HepG2 (cell line): ENCODE measurements around the gene FAM124B.

Experiments
- E2F1 ChIP-seq: sonication (generic); formaldehyde crosslinking; IDR thresholded peaks from 2 replicates; pipeline ENCODE4 v1.5.0; 2020; ENCODE audit warnings: missing genetic modification reagents
- HDAC2 ChIP-seq: sonication (generic); formaldehyde crosslinking; IDR thresholded peaks from 2 replicates; pipeline ENCODE4 v1.4.0; 2020; ENCODE audit warnings: missing genetic modification reagents
- HOXA9 ChIP-seq: sonication (generic); formaldehyde crosslinking; IDR thresholded peaks from 2 replicates; pipeline ENCODE4 v1.8.1; 2022; ENCODE audit warnings: missing genetic modification reagents, mild to moderate bottlenecking, moderate library complexity, borderline replicate concordance
- KLF16 ChIP-seq, 2 experiments: sonication (generic) in 1 of 2; formaldehyde crosslinking in 1 of 2; IDR thresholded peaks; 2 replicates each; pipeline versions ENCODE4 v1.6.1 to v1.8.0; 2016 to 2023; ENCODE audit warnings: missing genetic modification reagents in 2 of 2, missing compliant biosample characterization in 1 of 2
- POLR2A ChIP-seq, 2 experiments: IDR thresholded peaks; 2 replicates each; pipeline ENCODE4 v1.6.1; 2011; ENCODE audit warnings: low read depth in 2 of 2, low read length in 2 of 2, mild to moderate bottlenecking in 1 of 2, moderate library complexity in 1 of 2; ENCODE audit not compliant: insufficient read depth in 1 of 2
- TCF7 ChIP-seq: sonication (generic); IDR thresholded peaks from 2 replicates; pipeline ENCODE4 v1.6.1; 2016; ENCODE audit warnings: antibody characterized with exemption, low read depth

DNA sequence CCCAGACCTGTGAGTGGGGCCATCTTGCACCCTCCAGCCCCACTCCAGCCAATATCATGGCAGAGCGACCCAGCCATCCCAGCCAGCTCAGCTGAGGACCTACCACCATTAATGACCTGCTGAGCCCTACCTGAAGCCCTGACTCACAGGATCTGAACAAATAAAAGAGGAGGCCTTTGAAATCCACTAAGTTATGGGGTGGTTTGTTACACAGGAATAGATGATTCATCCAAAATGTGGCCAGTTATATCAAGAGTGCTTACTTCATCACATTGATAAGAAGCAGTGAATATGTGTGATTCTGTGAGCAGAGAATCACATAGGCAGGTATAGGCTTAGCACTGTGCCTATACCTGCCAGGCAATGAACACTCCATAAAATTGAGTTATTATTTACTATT lies 34.7 kb upstream of the FAM124B start:
- no peak for TF ChIP-seq TCF7
- TF ChIP-seq KLF16 (CRISPR knock-in tag; IDR thresholded peaks at IDR 0.05) = no peak
- no peak for TF ChIP-seq HOXA9 (CRISPR knock-in tag)
- no peak for TF ChIP-seq HDAC2 (CRISPR knock-in tag)
- TF ChIP-seq POLR2A (IDR thresholded peaks at IDR 0.05; ENCODE audit: insufficient read depth in 1 of 2, low read depth in 2 of 2, low read length in 2 of 2) = no peak
- TF ChIP-seq E2F1 (CRISPR knock-in tag) = no peak
